Central memory CD4-positive, alpha-beta T cell (primary cell): ENCODE data around the gene TNS2.
"Not testable (repeated sequence)": the region's sequence is repeated elsewhere in the genome, so short reads cannot be mapped to it uniquely, and the experiment has no call there.

Experiments used
- DNase-seq: peaks from one replicate; pipeline ENCODE4 v3.0.0; 2022

Gene TNS2

GRCh38 chr12:53096089-53096741, 46.4 kb downstream of the TNS2 start:
- no peak for DNase-seq

- DNase-seq: no peak
Observed at GRCh38 chr12:53096759-53097158, 46.9 kb downstream of the TNS2 start.

DNA sequence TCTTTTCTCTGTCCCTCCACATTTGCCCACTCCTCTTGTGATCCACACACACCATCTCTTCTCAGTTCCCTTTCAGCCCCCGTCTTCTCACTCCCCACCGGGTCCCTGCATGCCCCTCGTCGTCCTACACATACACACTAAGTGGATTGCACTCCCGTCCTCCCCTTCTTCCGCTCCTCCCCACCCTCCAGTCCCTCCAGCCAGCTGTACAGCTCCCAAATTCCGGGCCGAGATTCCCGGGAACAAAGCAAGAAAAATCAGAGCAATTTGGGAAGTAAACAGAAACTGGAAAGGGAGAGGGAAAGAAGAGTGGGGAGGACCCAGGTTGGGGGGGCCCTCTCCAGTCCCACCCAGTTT, 47.3 kb downstream of the TNS2 start:
- DNase-seq: no peak

DNA sequence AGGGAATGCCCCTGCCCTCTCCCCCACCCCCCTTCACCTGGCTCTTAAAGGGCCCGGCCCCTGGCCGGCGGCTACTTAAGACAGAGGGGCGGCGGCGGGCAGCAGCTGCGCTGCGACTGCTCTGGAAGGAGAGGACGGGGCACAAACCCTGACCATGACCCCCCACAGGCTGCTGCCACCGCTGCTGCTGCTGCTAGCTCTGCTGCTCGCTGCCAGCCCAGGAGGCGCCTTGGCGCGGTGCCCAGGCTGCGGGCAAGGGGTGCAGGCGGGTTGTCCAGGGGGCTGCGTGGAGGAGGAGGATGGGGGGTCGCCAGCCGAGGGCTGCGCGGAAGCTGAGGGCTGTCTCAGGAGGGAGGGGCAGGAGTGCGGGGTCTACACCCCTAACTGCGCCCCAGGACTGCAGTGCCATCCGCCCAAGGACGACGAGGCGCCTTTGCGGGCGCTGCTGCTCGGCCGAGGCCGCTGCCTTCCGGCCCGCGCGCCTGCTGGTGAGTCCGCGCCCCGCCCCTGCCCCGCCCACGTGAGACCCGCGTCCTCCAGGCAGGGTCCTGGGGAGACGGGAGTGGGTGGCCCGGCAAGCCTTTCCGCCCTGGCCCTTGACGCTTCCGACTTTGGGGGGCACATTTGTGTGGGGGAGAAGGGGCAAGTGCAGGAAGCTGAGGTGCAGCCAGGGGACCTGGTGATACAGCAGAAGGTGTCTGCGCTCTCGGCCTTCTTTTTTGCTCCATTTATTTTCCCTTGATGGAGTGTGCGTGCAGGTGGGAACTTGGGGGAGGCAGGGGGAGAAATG, 47.9 kb downstream of the TNS2 start, which contains the start of gene IGFBP6:
IGFBP6 (plus strand) TSS at position 104 of the 790 bp plus-strand sequence; CDS start at position 155, 51 bp downstream.
- DNase-seq: peak; percentile 47

DNA sequence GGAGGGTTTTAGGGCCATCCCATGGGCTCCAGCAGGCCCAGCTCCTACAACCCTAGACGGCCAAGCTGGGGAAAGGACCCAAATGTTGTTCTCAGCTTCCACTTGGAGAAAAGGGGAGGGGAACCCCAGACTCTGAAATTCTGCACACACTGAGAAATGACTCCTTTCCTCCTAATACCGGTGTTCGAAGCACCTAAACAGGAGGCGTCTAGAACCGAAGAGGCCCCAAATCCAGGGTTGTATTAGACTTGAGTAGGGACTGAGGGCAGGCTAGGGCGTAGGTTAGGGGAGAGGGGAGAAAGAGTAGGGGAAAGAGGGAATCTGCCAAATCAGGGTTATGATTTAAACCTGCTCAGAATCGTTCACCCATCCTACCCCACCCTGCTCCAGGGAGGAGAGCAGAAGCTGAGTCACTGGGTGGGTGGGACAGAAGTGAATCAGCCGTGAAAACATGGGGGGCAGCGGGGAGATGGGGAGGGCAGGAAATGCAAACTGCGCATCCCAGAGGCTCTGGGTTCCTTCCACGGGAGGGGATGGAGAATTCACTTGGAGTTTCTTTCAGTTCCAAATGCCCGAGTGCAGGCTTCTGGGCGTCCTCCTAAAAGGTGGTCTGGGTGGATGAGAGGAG, 48.6 kb downstream of the TNS2 start:
- no peak for DNase-seq

DNA sequence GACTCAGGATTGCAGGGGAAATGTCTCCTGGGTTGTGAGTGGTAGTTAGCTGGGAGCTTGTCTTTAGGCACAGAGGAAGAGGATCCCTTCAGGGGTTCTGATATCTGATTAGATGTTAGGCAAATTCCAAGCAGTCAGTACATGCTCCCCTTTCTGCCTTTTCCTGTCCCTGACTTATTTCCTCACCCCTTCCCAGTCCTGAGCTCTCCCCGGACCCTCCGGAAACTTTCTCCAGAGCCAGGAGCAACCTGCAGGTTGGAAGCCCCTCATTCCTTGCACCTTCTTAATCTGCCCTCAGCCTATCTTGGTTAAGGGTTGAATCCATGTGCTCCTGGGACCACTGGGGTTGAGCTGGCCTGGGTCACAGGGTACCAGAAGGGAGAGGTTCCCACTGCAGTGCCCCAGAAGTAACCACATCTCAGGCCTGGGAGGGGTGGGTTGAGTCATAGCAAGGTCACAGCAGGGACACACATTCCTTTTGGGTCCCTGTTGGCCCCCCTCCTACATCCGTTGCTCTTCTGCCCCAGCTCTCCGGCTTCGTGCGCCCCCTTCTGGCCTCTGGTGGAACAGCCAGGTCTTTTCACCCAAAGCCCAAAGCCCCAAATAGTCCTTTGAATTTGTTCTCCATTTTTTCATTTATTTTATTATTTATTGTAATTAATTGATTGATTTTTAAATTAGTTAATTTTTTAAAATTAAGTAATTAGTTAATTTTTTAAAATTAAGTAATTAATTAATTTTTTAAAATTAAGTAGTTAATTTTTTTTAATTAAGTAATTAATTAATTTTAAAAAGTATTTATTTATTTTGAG, 49.4 kb downstream of the TNS2 start:
- DNase-seq: peak; percentile 80

- DNase-seq: no peak
Observed at GRCh38 chr12:53100466-53101151, 50.7 kb downstream of the TNS2 start.

GRCh38 chr12:53101266-53101665, 51.4 kb downstream of the TNS2 start:
- DNase-seq: no peak

GRCh38 chr12:53101931-53102781, 52.3 kb downstream of the TNS2 start:
- no peak for DNase-seq

- DNase-seq: peak; percentile 51
Observed at GRCh38 chr12:53102883-53103807, 53.3 kb downstream of the TNS2 start, which contains the start of gene SOAT2. Gene SOAT2 (plus strand): TSS chr12:53103486. CDS start chr12:53103578, 92 bp downstream.

GRCh38 chr12:53103860-53104305, 54.0 kb downstream of the TNS2 start:
- DNase-seq: peak; percentile 8

DNA sequence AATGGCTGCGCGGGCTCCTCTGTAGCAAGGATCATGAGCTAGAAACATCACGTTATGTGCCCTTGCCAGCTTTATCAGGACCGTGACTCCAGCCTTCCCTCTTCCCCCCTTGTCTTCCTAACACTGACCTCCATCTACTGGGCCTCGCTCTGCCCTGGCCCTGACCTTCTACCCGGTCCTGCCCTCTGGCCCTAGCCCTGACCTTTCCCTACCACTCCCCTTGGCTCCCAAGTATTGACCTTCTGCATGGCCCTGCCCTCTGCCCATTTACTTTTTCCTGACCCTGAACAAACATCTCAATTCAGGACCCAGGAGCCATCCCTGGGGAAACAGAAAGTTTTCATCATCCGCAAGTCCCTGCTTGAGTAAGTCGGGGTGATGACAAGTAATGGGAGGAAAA, 55.4 kb downstream of the TNS2 start:
- DNase-seq: no peak

GRCh38 chr12:53105712-53106439, 56.0 kb downstream of the TNS2 start:
- DNase-seq: no peak

DNA sequence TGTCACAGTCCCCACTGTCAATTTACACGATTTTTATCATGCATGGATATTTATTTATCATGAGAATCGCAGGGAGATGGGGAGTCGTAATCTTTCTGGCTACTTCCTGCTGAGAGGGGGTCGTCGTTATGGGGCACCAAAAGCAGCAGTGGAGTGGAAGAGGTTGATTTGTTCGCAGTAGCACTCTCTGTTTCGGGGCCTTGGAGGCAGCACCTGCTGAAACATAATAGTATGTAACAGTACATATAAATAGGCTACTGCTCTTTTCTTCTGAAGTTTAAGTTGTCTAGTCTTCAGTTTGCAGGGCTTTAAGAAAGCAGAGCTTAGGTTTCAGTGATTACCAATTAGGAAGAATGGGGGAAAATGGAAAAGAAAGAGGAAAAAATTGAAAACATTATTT, 57.3 kb downstream of the TNS2 start:
- no peak for DNase-seq

- DNase-seq: not testable (repeated sequence)
Observed at GRCh38 chr12:53112431-53112830, 62.6 kb downstream of the TNS2 start.

DNA sequence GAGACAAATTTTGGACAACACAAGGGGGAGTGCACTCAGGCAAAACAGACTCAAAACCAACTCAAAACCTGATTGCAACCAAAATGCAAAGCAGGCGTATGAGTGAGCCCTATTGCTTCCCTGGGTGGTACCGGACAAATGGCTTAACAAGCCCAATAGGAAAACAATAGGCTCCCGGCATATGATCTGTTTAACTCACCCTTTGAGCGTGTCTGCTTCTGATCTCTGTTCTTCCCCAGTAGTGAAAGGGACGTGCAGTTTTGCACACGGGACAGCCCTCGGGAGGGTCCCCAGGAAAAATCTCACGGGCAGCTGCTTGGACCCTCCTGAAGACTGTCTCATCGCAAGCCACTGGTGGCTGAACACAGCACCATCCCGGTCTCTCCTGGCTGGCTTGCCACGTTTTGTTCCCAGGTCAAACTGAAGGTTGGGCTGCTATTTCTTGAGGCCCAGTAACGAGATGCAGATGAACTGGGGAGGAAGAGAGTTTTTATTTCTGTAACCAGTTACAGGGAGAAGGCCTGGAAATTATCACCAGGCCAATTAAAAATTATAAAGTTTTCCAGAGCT, 63.4 kb downstream of the TNS2 start:
- DNase-seq: no peak

GRCh38 chr12:53113951-53114350, 64.1 kb downstream of the TNS2 start:
- DNase-seq: no peak
